COLO668 (cell line): ENCODE results near the gene DENND11.
A peak's percentile ranks its signal among the peaks of the same experiment; 100 is the strongest.

Experiments used
- DNase-seq: peaks from one replicate; lab custom pipeline; 2025; ENCODE audit not compliant: unreplicated experiment; lab: John Stamatoyannopoulos, UW

Gene DENND11

GRCh38 chr7:141686074-141686473 lies 15.9 kb downstream of the DENND11 start:
- no peak for DNase-seq

- DNase-seq, result no peak
Measured at GRCh38 chr7:141685285-141686023, 16.5 kb downstream of the DENND11 start.

- DNase-seq, result no peak
Measured at GRCh38 chr7:141679014-141679413, 23.0 kb downstream of the DENND11 start.

- DNase-seq, result no peak
Measured at GRCh38 chr7:141676618-141677017, 25.3 kb downstream of the DENND11 start.

GRCh38 chr7:141675436-141676215 lies 26.3 kb downstream of the DENND11 start:
- no peak for DNase-seq

- no peak for DNase-seq
Measured at GRCh38 chr7:141674702-141675101, 27.3 kb downstream of the DENND11 start.

- no peak for DNase-seq
Measured at GRCh38 chr7:141674171-141674671, 27.7 kb downstream of the DENND11 start.

- no peak for DNase-seq
Measured at GRCh38 chr7:141673346-141673745, 28.6 kb downstream of the DENND11 start.

GRCh38 chr7:141671705-141672496 lies 30.1 kb downstream of the DENND11 start:
- no peak for DNase-seq

GRCh38 chr7:141668853-141669252 lies 33.1 kb downstream of the DENND11 start:
- no peak for DNase-seq

GRCh38 chr7:141666071-141666470 lies 35.9 kb downstream of the DENND11 start:
- DNase-seq, result no peak

- no peak for DNase-seq
Measured at GRCh38 chr7:141665208-141666035, 36.5 kb downstream of the DENND11 start.

- no peak for DNase-seq
Measured at GRCh38 chr7:141664450-141664849, 37.5 kb downstream of the DENND11 start.

- DNase-seq, result no peak
Measured at GRCh38 chr7:141663081-141663849, 38.7 kb downstream of the DENND11 start.

- DNase-seq, result no peak
Measured at GRCh38 chr7:141660259-141660658, 41.7 kb downstream of the DENND11 start.

GRCh38 chr7:141659501-141659900 lies 42.5 kb downstream of the DENND11 start:
- DNase-seq, result no peak

- peak; percentile 52 for DNase-seq
Measured at GRCh38 chr7:141654551-141654950, 47.4 kb downstream of the DENND11 start.

- DNase-seq, result no peak
Measured at GRCh38 chr7:141652691-141653090, 49.3 kb downstream of the DENND11 start.
